Measurements from ENCODE around the gene SETBP1. TPM values are rescaled to one million over a fixed set of nuclear protein-coding genes. Genes with fewer than 3 reads are reported as not detected.

The SETBP1 gene
- total and polyA plus RNA-seq, 2 of the 13 experiments (the other 11 are each of a cell fraction or from before 2014, with no cell fraction given): 0.18 to 0.65 TPM

DNA sequence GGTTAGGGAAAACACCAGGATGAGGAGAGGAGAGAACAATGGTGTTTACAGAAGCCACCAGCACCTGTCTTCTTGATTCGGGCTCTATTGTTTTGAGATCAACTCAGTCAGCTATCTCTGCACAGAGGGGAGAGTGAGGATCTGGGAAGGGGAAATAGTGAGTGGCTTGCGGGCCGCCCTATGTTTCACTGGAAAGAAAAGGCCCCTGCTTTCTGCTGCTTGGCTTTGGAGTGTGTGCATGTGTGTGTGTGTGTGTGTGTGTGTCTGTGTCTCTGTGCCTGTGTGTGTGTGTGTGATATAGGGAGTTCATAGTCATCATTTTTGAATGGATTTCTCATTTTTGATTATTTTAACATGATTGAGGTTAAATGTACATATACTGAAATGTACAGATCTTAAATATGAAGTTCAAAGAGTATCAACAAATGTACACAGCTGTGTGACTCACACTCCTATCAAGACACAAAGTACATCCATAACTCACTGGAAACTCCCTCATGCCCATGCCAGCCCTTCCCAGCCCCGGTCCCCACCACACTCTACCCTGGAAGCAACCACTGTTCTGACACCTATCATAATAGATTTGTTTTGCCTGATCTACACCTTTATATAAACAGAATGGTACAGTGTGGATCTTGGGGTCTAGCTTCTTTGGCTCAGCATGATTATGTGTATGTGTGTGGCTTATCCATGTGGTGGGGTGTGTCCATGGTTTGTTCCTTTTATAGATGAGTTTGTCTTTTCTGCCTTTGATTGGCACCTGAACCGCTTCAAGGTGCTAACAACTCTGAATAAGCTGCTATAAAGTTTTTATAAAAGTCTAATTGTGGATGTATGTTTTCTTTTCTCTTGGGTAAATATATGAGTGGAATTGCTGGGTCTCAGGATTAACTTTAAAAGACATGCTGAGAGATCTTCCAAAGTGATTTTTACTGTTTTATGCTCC, 258.3 kb downstream of the SETBP1 start:
- BruUV-seq (replicated peaks): no TSS peak
- 52% methylated on average over 5 of the region's 5 CpGs for WGBS (ENCODE audit: low lambda C conversion rate)
- CTCF ChIA-PET (ENCODE audit: low intra/inter-chr PET ratio, low total read pairs): no interaction called here
- POLR2A ChIA-PET: no interaction called here
- no peaks in the 10 kb centered on the region for H3K36me3 ChIP-seq (replicated peaks in 1 of 2; ENCODE audit: control insufficient read depth in 1 of 2, insufficient read depth in 2 of 2, low read length in 2 of 2)
- no peaks in the 10 kb centered on the region for H3K27me3 ChIP-seq (ENCODE audit: control insufficient read depth in 1 of 2, insufficient read depth in 2 of 2, low read length in 2 of 2)
- ATAC-seq (no peak), FAIRE-seq (no peak), DNase-seq (ENCODE audit: low spot score) (no peak)
- H4K20me1 ChIP-seq (ENCODE audit: insufficient read depth, low read length): no peaks in the 10 kb centered on the region
- intact Hi-C loops (cut with micrococcal nuclease; ENCODE audit: unreplicated experiment): no loop called here
- H3K4me2 ChIP-seq (ENCODE audit: low read depth, low read length): no peak overlapping the region
- TF ChIP-seq ATF3 (CRISPR knock-in tag; IDR thresholded peaks at IDR 0.05): no peak
- no peak for TF ChIP-seq ZNF816 (CRISPR knock-in tag; IDR thresholded peaks at IDR 0.05; ENCODE audit: borderline replicate concordance)
- no peak for TF ChIP-seq POLR2G (IDR thresholded peaks at IDR 0.05; ENCODE audit: low read depth, low read length)
- TF ChIP-seq ZNF772 (CRISPR knock-in tag; IDR thresholded peaks at IDR 0.05): no peak
- TF ChIP-seq ZNF350 (CRISPR knock-in tag; IDR thresholded peaks at IDR 0.05; ENCODE audit: borderline replicate concordance, low read depth): no peak
- no peak for TF ChIP-seq MAZ (IDR thresholded peaks at IDR 0.05; ENCODE audit: borderline replicate concordance, low read depth, low read length)
- no peak for TF ChIP-seq MAZ (CRISPR knock-in tag; IDR thresholded peaks at IDR 0.05; ENCODE audit: low read depth)
- no peak for TF ChIP-seq ZNF205 (CRISPR knock-in tag; IDR thresholded peaks at IDR 0.05)
- TF ChIP-seq KLF6 (CRISPR knock-in tag; IDR thresholded peaks at IDR 0.05): no peak
- TF ChIP-seq FOSL1 (CRISPR knock-in tag; IDR thresholded peaks at IDR 0.05; ENCODE audit: borderline replicate concordance): no peak
- TF ChIP-seq EZH2 (conservative IDR thresholded peaks at IDR 0.05; ENCODE audit: low read depth, low read length): no peak
- no peak for TF ChIP-seq NFE2 (CRISPR knock-in tag; IDR thresholded peaks at IDR 0.05)
- no peak for TF ChIP-seq ZIK1 (CRISPR knock-in tag; IDR thresholded peaks at IDR 0.05; ENCODE audit: borderline replicate concordance, low read depth)
- TF ChIP-seq ZMYM2 (CRISPR knock-in tag; IDR thresholded peaks at IDR 0.05): no peak
- TF ChIP-seq ZNF883 (CRISPR knock-in tag; IDR thresholded peaks at IDR 0.05; ENCODE audit: not compliant biosample characterization): no peak
- no peak for TF ChIP-seq GTF2F1 (IDR thresholded peaks at IDR 0.05; ENCODE audit: low read length)
- no peak for TF ChIP-seq MBD4 (IDR thresholded peaks at IDR 0.05; ENCODE audit: borderline replicate concordance, low read length)
- H2AFZ ChIP-seq (ENCODE audit: low read length): no peak overlapping the region
- in situ Hi-C loops (cut with HindIII; ENCODE audit: extremely low pct_ligation_motif_present, low pct_unique_long_range_greater_than_20kb): no loop called here
- H3K9me3 ChIP-seq (ENCODE audit: low read length): peaks cover 3% of the 10 kb centered on the region; the same call in 1 of the 2 replicates
- no peak overlapping the region for H3K9ac ChIP-seq (ENCODE audit: insufficient read depth, low read depth, low read length)
- no peaks in the 10 kb centered on the region for H3K4me1 ChIP-seq (ENCODE audit: insufficient read depth, low read length)
- H3K27ac ChIP-seq (ENCODE audit: extremely low read length, insufficient read depth, low read length): no peak overlapping the region
- no peaks in the 10 kb centered on the region for H3K79me2 ChIP-seq (ENCODE audit: insufficient read depth, low read length)
- no peak overlapping the region for H3K4me3 ChIP-seq (replicated peaks in 1 of 3; ENCODE audit: insufficient read depth in 1 of 3, low read depth in 2 of 3, low read length in 3 of 3)
